RKO (cell line): ENCODE measurements around the gene TSPAN5.

Source experiments
- DNase-seq: peaks from one replicate; pipeline ENCODE4 v3.0.0-alpha.2; 2016; ENCODE audit warnings: low spot score

TSPAN5 gene

DNA sequence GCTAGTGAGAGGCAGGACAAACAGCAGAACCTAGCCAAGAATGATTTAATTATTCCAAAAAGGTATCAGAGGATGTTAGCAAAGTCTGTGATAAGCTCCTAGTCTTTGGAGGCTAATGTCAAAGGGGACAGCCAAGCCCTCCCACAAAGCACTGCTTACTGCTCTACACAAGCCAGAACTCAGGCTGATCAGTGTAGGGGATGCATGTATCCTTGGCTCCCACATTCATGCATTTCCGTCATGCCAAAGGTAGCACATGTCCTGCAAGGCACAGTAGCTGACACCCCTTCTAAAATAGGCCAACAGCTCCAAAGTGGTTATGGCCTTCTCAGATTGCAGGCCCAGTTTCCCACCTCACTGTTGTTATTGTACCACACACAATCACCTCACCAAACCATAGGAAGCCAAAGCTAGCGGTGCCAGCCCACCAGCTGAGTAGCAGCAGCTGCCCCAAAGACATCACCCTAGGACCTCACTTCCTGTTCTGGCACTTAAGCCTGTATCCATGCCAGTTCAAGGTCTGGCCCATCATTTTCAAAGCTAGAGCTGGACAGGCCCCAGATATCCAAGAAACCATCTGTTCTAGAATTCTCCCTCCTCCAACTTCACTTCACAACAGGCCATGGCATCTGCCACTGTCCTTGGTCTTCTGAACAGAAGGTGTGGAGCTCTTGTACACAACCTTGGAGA, 40.9 kb downstream of the TSPAN5 start:
- DNase-seq = no peak

GRCh38 chr4:98615991-98616390, 42.4 kb downstream of the TSPAN5 start:
- DNase-seq = no peak

- no peak for DNase-seq
Observed at GRCh38 chr4:98614662-98615061, 43.7 kb downstream of the TSPAN5 start.

- DNase-seq = no peak
Observed at GRCh38 chr4:98614094-98614493, 44.3 kb downstream of the TSPAN5 start.

- DNase-seq = no peak
Observed at GRCh38 chr4:98613453-98614075, 44.8 kb downstream of the TSPAN5 start.

DNA sequence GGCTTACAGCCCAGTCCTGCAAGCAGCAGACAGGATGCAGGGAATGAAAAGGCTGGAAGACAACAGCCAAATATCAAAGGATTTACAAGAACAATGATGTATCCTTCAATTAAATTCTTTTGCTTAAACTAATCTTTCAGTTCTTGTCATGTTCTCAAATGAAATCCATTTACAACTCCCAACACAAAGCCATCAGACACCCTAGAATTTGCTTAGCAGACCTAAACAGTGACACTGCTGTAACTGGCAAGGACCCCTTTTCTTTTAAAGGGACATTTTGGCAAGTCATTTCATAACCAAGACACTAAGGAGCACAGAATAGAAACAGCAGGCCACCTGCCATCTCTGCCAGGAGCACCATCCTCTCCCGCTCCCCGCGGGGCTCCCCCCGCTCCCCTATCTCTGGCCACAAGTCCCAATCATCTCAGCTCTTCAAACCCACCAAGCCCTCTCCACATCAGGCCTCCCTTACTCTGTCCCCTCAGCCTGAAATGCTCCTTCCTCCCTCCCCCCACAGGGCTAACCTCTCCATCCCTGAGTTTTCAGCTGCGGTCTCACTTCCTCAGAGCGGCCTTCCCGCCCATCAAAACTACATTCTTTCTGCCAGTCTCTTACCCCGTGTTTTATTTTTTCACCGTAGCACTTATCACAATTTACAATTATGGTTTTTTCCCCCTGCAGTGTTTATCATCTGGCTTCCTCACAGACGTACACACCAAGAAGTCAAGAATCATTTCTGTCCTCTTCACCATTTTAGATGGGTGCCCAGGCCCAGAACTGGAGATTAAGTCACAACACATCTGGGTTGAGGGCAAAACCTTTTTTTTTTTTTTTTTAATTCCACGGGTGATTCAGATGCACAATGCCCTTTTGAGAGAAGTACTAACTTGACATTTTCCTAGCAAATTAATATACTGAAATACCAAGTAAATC, 45.8 kb downstream of the TSPAN5 start:
- no peak for DNase-seq

- DNase-seq = no peak
Observed at GRCh38 chr4:98611677-98612317, 46.6 kb downstream of the TSPAN5 start.

DNA sequence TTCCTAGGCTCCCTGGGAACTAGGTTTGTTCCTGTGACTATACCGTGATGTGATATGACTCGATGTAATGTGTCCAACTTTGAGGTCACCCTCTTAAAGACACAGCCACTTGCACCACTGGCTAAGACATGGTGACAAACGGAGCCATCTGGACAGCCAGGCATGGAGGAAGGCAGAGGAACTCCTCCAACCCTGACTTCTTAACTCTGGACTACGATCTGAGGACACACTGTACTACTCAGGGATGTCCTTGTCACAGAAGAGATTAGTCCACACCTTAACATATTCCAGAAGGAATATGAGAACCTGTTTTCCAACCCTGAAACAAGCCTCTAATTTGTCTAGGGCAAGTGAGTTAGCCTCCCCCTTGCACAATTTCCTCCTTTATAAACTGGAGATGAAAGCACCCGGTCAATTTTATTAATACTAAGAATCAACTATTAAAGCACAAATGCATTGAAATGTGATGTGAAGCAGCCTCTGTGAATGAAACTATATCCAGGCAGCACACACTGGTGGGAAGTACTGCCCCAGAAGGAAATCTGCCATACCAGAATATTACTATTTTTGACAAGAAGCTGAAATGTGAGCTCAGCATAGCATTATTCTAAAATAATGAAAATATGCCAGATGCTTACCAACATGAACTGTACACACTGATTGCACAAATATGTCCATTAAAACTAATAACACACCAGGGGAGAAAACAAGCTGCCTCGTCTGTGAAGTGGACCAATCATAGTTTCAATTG, 47.3 kb downstream of the TSPAN5 start:
- no peak for DNase-seq

DNA sequence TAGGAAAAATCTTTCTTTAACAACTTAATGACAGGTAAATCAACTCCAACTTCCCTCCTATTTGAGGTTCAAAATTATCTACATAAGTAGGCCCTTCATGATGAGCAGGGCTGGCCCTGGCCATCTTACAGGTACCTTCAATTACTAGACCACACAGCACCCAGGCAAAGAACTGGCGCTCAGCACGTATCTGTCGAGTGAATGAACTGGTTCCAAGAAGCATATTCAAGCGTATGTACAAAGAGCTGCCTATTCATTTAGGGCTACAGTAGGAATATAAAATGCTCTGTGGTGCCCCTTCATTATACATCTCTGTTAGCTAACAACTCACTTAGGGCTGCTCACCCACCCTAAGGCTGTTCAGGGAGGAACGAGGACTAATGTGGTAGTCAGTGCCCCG, 48.0 kb downstream of the TSPAN5 start:
- no peak for DNase-seq

- DNase-seq = no peak
Observed at GRCh38 chr4:98609934-98610333, 48.5 kb downstream of the TSPAN5 start.

DNA sequence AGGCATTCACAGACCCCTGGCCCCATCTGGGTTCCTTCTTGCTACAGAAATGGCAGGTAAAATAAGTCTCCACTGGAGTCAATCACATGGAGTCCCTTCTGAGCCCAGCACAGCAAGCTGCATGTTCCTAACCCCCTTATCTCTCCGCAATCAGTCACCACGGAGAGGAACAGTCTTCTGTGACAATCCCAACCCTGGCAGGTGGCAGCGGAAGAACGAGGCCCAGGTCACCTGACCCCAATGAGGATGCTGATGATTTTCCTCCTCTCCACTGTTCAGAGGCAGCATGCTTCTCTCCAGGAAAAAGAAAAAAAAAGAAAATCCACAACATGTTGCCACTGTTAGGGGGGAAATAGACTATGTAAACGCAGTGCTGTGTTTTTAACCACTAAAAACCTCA, 50.1 kb downstream of the TSPAN5 start:
- no peak for DNase-seq

DNA sequence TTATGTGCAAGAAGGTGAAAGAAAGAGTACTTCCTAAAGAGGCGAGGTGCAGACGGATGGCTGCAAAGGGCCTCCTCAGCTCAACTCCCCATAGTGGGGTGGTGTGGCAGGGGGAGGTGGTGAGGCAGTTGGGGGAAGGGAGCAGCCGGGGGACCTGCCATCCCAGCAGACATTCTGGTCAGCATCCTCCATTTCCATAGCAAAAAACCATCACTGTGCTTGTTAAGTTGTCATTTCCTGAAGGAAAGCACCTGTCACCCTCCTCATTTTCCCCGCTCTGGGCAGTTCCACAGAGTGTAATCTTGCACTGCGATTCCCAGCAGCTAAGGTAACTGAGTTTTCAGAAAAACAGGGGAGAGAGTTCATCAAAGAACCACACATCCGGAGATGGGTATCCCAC, 51.5 kb downstream of the TSPAN5 start:
- no peak for DNase-seq

- no peak for DNase-seq
Observed at GRCh38 chr4:98605216-98605615, 53.2 kb downstream of the TSPAN5 start.

DNA sequence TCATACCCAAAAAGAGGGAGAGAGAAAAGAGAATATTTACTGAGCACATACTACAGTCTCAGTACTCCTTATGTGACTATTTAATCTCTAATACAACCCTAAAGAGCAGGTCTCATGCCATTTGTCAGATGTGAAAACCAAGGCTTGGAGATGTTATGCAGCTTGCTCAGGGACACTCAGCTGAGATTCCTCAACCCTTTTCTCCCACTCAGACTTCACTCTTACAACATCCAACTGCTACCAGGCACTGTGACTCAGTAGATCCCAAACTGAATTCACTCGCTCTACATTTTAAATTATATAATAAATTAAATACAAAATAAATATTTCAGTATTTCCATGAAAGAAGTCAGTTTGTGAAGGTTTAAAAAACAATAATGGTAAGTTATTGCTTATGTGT, 53.7 kb downstream of the TSPAN5 start:
- DNase-seq = no peak

- DNase-seq = no peak
Observed at GRCh38 chr4:98603683-98604521, 54.5 kb downstream of the TSPAN5 start.

DNA sequence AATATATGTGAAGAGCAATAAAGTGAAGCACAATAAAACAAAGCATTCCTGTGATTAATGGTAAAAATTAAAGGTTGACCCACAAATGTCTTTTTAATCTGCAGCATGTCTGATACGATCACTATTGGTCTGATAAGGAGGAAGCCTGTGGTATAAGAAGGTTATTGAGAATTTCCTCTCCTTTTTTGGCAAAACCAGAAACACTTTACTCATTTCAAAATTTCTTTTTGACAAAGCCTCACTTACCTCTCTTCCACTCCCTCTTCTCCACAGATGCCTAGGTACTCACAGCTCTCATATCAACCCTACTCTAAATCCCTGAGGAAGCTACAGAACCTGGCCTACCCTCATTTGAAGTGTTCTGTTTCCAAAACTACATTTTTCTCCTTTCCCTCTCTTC, 56.1 kb downstream of the TSPAN5 start:
- no peak for DNase-seq

- DNase-seq = peak; percentile 4
Observed at GRCh38 chr4:98601708-98602107, 56.7 kb downstream of the TSPAN5 start.

DNA sequence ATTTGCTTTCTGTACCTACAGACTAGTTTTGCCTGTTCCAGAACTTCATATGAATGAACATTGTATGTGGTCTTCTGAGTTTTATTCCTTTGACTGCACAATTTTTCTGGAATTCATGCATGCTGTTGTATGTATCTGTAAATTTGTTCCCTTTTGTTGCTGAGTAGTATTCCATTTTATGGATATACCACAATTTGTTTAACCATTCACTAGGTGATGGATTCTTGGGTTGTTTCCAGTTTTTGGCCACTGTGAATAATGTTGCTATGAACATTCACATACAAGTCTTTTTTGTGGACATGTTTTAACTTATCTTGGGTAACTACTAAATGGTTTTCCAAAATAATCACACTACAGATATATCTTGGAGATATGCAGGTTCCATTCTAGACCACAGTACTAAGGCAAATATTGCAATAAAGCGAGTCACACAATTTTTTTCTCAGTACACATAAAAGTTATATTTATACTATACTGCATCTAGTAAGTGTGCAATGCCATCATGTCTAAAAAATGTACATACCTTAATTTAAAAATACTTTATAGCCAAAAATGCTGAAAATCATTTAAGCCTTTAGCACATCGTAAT, 58.7 kb downstream of the TSPAN5 start:
- DNase-seq = no peak

DNA sequence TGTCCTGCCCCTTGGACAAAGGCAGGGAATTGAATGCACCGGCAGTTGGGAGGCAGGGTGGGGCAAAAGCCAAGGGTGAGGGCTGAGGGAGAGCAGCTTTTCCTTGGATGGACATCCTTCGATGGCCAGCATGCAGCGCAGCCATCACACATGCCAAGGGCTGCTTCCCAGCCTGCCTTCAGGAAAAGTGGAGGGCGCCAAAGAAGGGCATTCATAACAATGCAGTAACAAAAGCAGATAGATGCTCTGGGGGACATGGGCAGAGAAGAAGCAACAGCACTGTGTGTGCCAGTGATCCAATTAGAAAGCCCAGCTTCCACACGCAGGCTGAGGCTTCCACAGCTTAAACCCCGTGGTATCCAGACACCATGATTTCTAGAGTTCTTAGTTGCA, 71.5 kb downstream of the TSPAN5 start:
- no peak for DNase-seq

GRCh38 chr4:98586291-98586961, 72.0 kb downstream of the TSPAN5 start:
- no peak for DNase-seq
